Tibial artery (tissue), 4 donors: ENCODE results near the gene AIP.
A peak's percentile ranks its signal among the peaks of the same experiment; 100 is the strongest.
"Not testable (repeated sequence)": the region's sequence is repeated elsewhere in the genome, so short reads cannot be mapped to it uniquely, and the experiment has no call there.

Source experiments
- DNase-seq, 2 donors: peaks; one replicate each; pipeline ENCODE4 v3.0.0-alpha.2; 2019
- H3K27ac ChIP-seq, 2 donors: fragments of 200-600 bp; sonication (generic) in 1 of 2; 1 replicate in 1 of 2; 2 replicates in 1 of 2; pipeline ENCODE4 v1.5.1; 2018 to 2019; ENCODE audit warnings: mild to moderate bottlenecking in 1 of 2
- H3K27me3 ChIP-seq, 2 donors: fragments of 200-600 bp; sonication (generic) in 1 of 2; one replicate each; pipeline versions ENCODE4 v1.5.1 to v1.6.0; 2016 to 2019
- H3K36me3 ChIP-seq, 3 donors: fragments of 200-600 bp; sonication (generic) in 2 of 3; one replicate each; pipeline ENCODE4 v1.5.1; 2016 to 2019; ENCODE audit warnings: mild to moderate bottlenecking in 2 of 3
- H3K4me1 ChIP-seq, 4 donors: fragments of 200-600 bp; sonication (generic) in 2 of 4; 1 replicate in 3 of 4; 2 replicates in 1 of 4; pipeline ENCODE4 v1.5.1; 2016 to 2019
- H3K4me3 ChIP-seq, 2 donors: fragments of 200-600 bp; sonication (generic) in 1 of 2; 1 replicate in 1 of 2; 2 replicates in 1 of 2; pipeline ENCODE4 v1.5.1; 2018 to 2019; ENCODE audit warnings: mild to moderate bottlenecking in 2 of 2
- H3K9me3 ChIP-seq, 3 donors: fragments of 200-600 bp; sonication (generic) in 1 of 3; one replicate each; pipeline ENCODE4 v1.5.1; 2016 to 2019
- intact Hi-C: fragments of 100-400 bp; cut with DNase I; formaldehyde crosslinking; loops from one replicate; pipeline ENCODE4 v1.15.0; 2023; ENCODE audit warnings: low total_unique reads
- TF ChIP-seq, protein P1 (sequence below), 2 experiments: fragments of 200-600 bp in 1 of 2; fragments of 450-650 bp in 1 of 2; IDR thresholded peaks; one replicate each; pipeline ENCODE4 v1.5.1; 2017 to 2019; ENCODE audit warnings: antibody characterized with exemption in 2 of 2, mild to moderate bottlenecking in 1 of 2, moderate library complexity in 1 of 2

The AIP gene

DNA sequence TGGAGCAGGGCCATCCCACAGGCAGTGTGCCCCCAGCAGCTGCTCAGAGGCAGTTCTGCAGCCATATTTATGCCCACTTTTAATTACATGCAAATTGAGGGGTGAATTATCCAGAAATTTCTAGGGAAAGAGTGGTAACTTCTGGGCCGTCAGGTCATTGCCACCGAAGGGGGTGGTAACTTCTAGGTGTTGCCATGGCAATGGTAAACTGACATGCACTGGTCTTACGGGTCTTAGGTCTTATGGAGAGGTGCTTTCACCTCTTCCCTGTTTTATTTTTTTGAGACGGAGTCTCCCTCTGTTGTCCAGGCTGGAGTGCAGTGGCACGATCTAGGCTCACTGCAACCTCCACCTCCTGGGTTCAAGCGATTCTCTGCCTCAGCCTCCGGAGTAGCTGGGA is 9.9 kb upstream of the AIP start:
- no peaks in the 10 kb centered on the region for H3K9me3 ChIP-seq
- H3K4me1 ChIP-seq, result peaks cover 0 to 17% (median 10%) of the 10 kb centered on the region in 4 donors
- DNase-seq, result no peak
- TF ChIP-seq, protein P1, sequence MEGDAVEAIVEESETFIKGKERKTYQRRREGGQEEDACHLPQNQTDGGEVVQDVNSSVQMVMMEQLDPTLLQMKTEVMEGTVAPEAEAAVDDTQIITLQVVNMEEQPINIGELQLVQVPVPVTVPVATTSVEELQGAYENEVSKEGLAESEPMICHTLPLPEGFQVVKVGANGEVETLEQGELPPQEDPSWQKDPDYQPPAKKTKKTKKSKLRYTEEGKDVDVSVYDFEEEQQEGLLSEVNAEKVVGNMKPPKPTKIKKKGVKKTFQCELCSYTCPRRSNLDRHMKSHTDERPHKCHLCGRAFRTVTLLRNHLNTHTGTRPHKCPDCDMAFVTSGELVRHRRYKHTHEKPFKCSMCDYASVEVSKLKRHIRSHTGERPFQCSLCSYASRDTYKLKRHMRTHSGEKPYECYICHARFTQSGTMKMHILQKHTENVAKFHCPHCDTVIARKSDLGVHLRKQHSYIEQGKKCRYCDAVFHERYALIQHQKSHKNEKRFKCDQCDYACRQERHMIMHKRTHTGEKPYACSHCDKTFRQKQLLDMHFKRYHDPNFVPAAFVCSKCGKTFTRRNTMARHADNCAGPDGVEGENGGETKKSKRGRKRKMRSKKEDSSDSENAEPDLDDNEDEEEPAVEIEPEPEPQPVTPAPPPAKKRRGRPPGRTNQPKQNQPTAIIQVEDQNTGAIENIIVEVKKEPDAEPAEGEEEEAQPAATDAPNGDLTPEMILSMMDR (IDR thresholded peaks at IDR 0.05), result no peak
- intact Hi-C loops, result no loop called here
- H3K27me3 ChIP-seq, result no peaks in the 10 kb centered on the region
- no peaks in the 10 kb centered on the region for H3K36me3 ChIP-seq
- H3K4me3 ChIP-seq, result no peak overlapping the region
- H3K27ac ChIP-seq, result no peak overlapping the region

DNA sequence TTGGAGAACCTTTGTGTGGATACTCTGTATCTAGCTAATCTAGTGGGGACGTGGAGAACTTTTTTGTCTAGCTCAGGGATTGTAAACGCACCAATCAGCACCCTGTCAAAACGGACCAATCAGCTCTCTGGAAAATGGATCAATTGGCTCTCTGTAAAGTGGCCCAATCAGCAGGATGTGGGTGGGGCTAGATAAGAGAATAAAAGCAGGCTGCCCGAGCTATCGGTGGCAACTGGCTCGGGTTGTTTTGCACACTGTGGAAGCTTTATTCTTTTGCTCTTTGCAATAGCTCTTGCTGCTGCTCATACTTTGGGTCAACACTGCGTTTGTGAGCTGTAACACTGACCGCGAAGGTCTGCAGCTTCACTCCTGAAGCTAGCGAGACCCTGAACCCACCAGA is 6.1 kb upstream of the AIP start:
- intact Hi-C loops, result not testable (repeated sequence)

DNA sequence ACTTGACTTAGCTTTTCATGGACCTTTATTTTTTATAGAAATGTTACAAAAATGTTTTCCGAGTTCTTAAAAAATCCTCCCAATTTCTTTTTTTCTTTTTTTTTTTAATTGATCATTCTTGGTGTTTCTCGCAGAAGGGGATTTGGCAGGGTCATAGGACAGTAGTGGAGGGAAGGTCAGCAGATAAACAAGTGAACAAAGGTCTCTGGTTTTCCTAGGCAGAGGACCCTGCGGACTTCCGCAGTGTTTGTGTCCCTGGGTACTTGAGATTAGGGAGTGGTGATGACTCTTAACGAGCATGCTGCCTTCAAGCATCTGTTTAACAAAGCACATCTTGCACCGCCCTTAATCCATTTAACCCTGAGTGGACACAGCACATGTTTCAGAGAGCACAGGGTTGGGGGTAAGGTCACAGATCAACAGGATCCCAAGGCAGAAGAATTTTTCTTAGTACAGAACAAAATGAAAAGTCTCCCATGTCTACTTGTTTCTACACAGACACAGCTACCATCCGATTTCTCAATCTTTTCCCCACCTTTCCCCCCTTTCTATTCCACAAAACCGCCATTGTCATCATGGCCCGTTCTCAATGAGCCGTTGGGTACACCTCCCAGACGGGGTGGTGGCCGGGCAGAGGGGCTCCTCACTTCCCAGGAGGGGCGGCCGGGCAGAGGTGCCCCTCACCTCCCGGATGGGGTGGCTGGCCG is 5.3 kb upstream of the AIP start:
- intact Hi-C loops, H3K36me3 ChIP-seq, H3K27me3 ChIP-seq, H3K27ac ChIP-seq, DNase-seq, H3K9me3 ChIP-seq, H3K4me1 ChIP-seq, H3K4me3 ChIP-seq: not testable (repeated sequence)

More for the DNA sequence above, 6.1 kb upstream of the AIP start:
- H3K27me3 ChIP-seq, H3K4me3 ChIP-seq, H3K27ac ChIP-seq, H3K36me3 ChIP-seq, DNase-seq, H3K9me3 ChIP-seq, H3K4me1 ChIP-seq: not testable (repeated sequence)

DNA sequence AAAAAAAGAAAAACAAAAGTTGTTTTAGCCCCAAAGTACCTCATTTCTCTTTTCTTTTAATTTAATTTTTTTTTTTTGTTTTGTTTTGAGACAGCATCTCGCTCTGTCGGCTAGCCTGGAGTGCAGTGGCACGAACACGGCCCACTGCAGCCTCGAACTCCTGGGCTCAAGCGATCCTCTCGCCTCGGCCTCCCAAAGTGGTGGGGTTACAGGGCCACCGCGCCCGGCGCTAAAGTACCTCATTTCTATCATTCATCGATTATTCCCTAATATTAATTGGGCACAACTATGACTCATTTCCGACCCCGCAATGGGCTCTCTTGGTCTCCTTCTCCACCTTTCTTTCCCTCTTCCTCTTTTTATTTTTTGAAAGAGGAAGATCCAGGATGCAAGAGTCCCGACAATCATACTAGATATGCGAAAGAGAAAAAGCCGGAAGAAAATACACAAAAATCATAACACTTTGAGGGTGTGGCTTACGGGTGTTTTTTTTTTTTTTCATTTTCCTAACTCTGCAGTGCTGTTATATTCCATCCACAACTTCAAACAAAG is 475 bp upstream of the AIP start:
- peak overlapping the region; percentile 83 to 91 for H3K27ac ChIP-seq
- DNase-seq, result peak in 1 of 2 donors; percentile 62
- intact Hi-C loops, result no loop called here

DNA sequence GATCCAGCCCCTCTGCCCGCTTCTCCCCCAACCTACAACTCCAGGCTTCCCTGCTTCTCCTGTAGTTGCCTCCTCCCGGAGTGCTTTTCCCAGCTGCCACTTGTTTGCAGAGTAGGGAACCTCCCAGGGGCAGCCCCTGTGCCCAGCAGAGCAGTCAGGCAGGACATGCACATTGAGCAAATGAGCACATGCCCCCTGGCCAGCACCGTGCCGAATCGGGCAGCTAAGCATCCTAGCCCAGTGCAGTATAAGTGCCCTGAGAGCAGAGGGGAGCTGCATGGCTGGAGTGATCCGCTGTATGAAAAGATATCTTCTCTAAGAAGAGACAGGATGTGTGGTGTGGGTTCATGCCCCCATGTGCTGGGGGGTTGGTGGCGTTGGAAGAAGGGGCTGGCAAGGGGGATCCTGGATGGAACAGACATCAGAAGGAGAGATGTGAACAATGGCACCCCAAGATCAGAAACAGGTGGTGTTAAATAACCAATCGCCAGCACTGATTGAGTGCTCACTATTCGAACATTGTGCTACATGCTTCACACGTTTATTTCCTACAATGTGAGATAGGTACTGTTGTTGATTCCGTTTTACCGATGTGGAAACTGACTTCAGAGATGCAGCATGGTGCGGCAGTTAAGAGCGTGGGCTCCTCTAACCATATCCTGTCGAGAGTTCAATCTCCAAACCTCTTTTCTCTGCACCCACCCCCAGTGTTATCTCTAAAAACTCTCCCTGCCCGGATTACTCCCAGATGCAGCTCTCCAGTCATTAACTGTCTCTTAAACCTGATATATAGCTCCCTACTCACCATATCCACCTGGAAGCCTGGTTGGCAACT is 1.2 kb downstream of the AIP start:
- Histone ChIP-seq H3K27ac (peak overlapping the region; percentile 83 to 91), H3K4me1 (peaks cover 0 to 31% (median 18%) of the 10 kb centered on the region in 4 donors), H3K4me3 (peak overlapping the region; percentile 56 to 70), H3K36me3 (peaks cover 11 to 27% (median 20%) of the 10 kb centered on the region in 3 donors), H3K9me3 (no peaks in the 10 kb centered on the region), H3K27me3 (no peaks in the 10 kb centered on the region)
- intact Hi-C loops, result no loop called here
- no peak for DNase-seq
- TF ChIP-seq, protein P1 (IDR thresholded peaks at IDR 0.05), result no peak

More for the DNA sequence above, 475 bp upstream of the AIP start:
- Histone ChIP-seq H3K36me3 (peaks cover 5 to 12% (median 6%) of the 10 kb centered on the region in 3 donors), H3K27me3 (no peaks in the 10 kb centered on the region), H3K9me3 (no peaks in the 10 kb centered on the region), H3K4me3 (peak overlapping the region; percentile 56 to 70), H3K4me1 (peaks cover 0 to 31% (median 18%) of the 10 kb centered on the region in 4 donors)
- TF ChIP-seq, protein P1 (IDR thresholded peaks at IDR 0.05), result no peak

DNA sequence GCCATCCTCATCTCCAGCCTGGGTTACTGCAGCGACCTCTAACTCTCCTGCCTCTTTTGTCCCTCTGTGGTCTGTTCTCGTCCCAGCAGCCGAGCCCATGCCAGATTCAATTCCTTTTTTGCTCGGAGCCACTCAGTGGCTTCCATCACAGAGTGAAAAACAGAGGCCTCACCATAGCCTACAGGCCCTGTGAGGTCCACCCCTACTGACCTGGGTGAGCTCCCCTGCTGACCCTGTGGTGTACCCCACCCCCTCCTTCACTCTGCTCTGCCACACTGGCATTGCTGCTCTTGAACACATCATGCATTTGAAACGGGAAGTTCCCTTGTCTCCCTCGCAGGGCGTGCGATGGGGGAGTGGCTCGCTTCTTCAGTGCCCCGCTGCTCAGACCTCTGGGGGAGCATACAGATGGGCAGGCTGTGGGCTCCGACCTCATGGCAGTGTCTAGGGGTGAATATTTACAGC is 2.1 kb downstream of the AIP start:
- TF ChIP-seq, protein P1 (IDR thresholded peaks at IDR 0.05), result no peak
- intact Hi-C loops, result no loop called here
- no peak overlapping the region for H3K4me3 ChIP-seq
- no peak overlapping the region for H3K27ac ChIP-seq
- H3K4me1 ChIP-seq, result peaks cover 0 to 31% (median 18%) of the 10 kb centered on the region in 4 donors
- peak in 1 of 2 donors; percentile 62 for DNase-seq
- no peaks in the 10 kb centered on the region for H3K9me3 ChIP-seq
- H3K36me3 ChIP-seq, result peaks cover 18 to 35% (median 27%) of the 10 kb centered on the region in 3 donors
- H3K27me3 ChIP-seq, result no peaks in the 10 kb centered on the region

DNA sequence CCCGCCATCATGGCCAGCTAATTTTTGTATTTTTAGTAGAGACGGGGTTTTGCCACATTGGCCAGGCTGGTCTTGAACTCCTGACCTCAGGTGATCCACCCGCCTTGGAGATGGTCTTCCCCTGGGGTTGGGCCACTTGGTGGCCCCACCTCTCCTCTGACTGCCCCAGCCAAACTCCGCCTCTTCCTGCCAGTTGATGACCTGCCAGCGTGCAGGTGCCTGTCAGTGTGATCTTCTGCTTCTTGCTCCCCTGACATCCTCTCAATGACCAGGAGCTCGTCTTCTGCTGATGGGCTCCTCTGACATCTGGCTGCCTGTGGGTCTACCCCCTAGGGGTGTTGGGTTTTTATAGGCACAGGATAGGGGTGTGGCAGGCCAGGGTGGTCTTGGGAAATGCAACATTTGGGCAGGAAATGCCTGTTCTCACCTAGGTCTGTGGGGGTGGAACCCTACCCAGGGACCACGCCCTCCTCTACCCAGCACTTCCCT is 3.1 kb downstream of the AIP start:
- Histone ChIP-seq H3K36me3 (peaks cover 27 to 46% (median 38%) of the 10 kb centered on the region in 3 donors), H3K4me1 (peaks cover 0 to 31% (median 18%) of the 10 kb centered on the region in 4 donors)
- H3K9me3 ChIP-seq, H3K27me3 ChIP-seq, DNase-seq, H3K4me3 ChIP-seq, H3K27ac ChIP-seq, intact Hi-C loops: not testable (repeated sequence)
